GM23338 (cell line): ENCODE data around the gene CACNA1B. TPM values are rescaled to one million over a fixed set of nuclear protein-coding genes. Genes with fewer than 3 reads are reported as not detected.

Experiments used
- ATAC-seq: fragments of 200-7000 bp; cut with Tn5 transposase; 3 replicates; pipeline ENCODE4 v1.9.1; 2020
- DNase-seq: peaks from one replicate; pipeline ENCODE4 v3.0.0-alpha.2; 2015; ENCODE audit warnings: low spot score
- H2AFZ ChIP-seq: fragments of 200-600 bp; sonication (generic); 2 replicates; pipeline ENCODE4 v1.8.0; 2016; ENCODE audit warnings: antibody characterized with exemption, mild to moderate bottlenecking, moderate library complexity
- H3F3A ChIP-seq: fragments of 200-600 bp; sonication (generic); replicated peaks from 2 replicates; pipeline ENCODE4 v1.8.0; 2017; ENCODE audit warnings: antibody characterized with exemption, mixed run types, low read depth
- H3K27ac ChIP-seq: fragments of 200-600 bp; sonication (generic); 2 replicates; pipeline ENCODE4 v1.6.1; 2016; ENCODE audit warnings: low read depth
- H3K27me3 ChIP-seq: fragments of 200-600 bp; sonication (generic); 2 replicates; pipeline ENCODE4 v1.8.0; 2016; ENCODE audit warnings: mild to moderate bottlenecking, mixed run types, moderate library complexity; ENCODE audit not compliant: insufficient read depth
- H3K36me3 ChIP-seq: fragments of 200-600 bp; sonication (generic); 2 replicates; pipeline ENCODE4 v1.8.0; 2016; ENCODE audit warnings: mild to moderate bottlenecking; ENCODE audit not compliant: insufficient read depth
- H3K4me1 ChIP-seq: fragments of 200-600 bp; sonication (generic); 2 replicates; pipeline ENCODE4 v1.8.0; 2016; ENCODE audit warnings: mild to moderate bottlenecking, moderate library complexity; ENCODE audit not compliant: insufficient read depth
- H3K4me2 ChIP-seq: fragments of 200-600 bp; sonication (generic); 2 replicates; pipeline ENCODE4 v1.7.1; 2017; ENCODE audit warnings: mixed run types
- H3K4me3 ChIP-seq: fragments of 200-600 bp; sonication (generic); 2 replicates; pipeline ENCODE4 v1.6.1; 2016; ENCODE audit warnings: mixed run types
- H3K79me2 ChIP-seq: fragments of 200-600 bp; sonication (generic); replicated peaks from 2 replicates; pipeline ENCODE4 v1.8.0; 2017; ENCODE audit warnings: mild to moderate bottlenecking; ENCODE audit not compliant: insufficient read depth
- H3K9me2 ChIP-seq: fragments of 200-600 bp; sonication (generic); 2 replicates; pipeline ENCODE4 v1.8.0; 2017; ENCODE audit not compliant: insufficient read depth
- H4K20me1 ChIP-seq: fragments of 200-600 bp; sonication (generic); replicated peaks from 2 replicates; pipeline ENCODE4 v1.8.0; 2017; ENCODE audit warnings: mild to moderate bottlenecking; ENCODE audit not compliant: insufficient read depth
- H3K27ac Mint-ChIP-seq: 2 replicates; pipeline ENCODE4 v1.8.0; 2020; ENCODE audit warnings: inconsistent platforms, mild to moderate bottlenecking, moderate library complexity, mixed read lengths
- H3K27me3 Mint-ChIP-seq: 3 replicates; pipeline ENCODE4 v1.8.0; 2022; ENCODE audit warnings: low read depth, mild to moderate bottlenecking, moderate library complexity, mixed read lengths, inconsistent platforms; ENCODE audit not compliant: insufficient read depth, poor library complexity
- H3K36me3 Mint-ChIP-seq: 3 replicates; pipeline ENCODE4 v1.8.0; 2021; ENCODE audit warnings: low read depth, mild to moderate bottlenecking, inconsistent platforms, moderate library complexity, mixed read lengths
- H3K4me1 Mint-ChIP-seq: 3 replicates; pipeline ENCODE4 v1.8.0; 2020; ENCODE audit warnings: mild to moderate bottlenecking, inconsistent platforms, mixed read lengths
- H3K4me3 Mint-ChIP-seq: 3 replicates; pipeline ENCODE4 v1.8.0; 2021; ENCODE audit warnings: moderate library complexity, mild to moderate bottlenecking, inconsistent platforms, mixed read lengths
- H3K9me3 Mint-ChIP-seq: 3 replicates; pipeline ENCODE4 v1.8.0; 2020; ENCODE audit warnings: moderate library complexity, mild to moderate bottlenecking, inconsistent platforms, mixed read lengths
- CREB1 ChIP-seq: fragments of 250-450 bp; sonication (Bioruptor Pico); IDR thresholded peaks from 2 replicates; pipeline ENCODE4 v1.5.0; 2020; ENCODE audit warnings: low read depth, mild to moderate bottlenecking, moderate library complexity
- EZH2 ChIP-seq: fragments of 200-600 bp; sonication (generic); IDR thresholded peaks from one replicate; pipeline ENCODE4 v1.8.0; 2017; ENCODE audit warnings: antibody characterized with exemption, mild to moderate bottlenecking, low read depth; ENCODE audit not compliant: unreplicated experiment
- EZH2phosphoT487 ChIP-seq: fragments of 200-600 bp; sonication (generic); IDR thresholded peaks from one replicate; pipeline ENCODE4 v1.8.1; 2018; ENCODE audit warnings: antibody characterized with exemption; ENCODE audit not compliant: unreplicated experiment
- NANOG ChIP-seq: IDR thresholded peaks from 2 replicates; pipeline ENCODE4 v1.6.1; 2016; ENCODE audit warnings: antibody characterized with exemption, borderline replicate concordance
- POLR2AphosphoS5 ChIP-seq: IDR thresholded peaks from 2 replicates; pipeline ENCODE4 v1.6.1; 2016; ENCODE audit warnings: antibody characterized with exemption, low read depth
- STAT1 ChIP-seq: IDR thresholded peaks from one replicate; pipeline ENCODE4 v1.6.1; 2016; ENCODE audit warnings: antibody characterized with exemption; ENCODE audit not compliant: unreplicated experiment
- ZNF114 ChIP-seq: fragments of 250-450 bp; sonication (Bioruptor Pico); IDR thresholded peaks from 2 replicates; pipeline ENCODE4 v1.5.0; 2020; ENCODE audit warnings: mild to moderate bottlenecking, moderate library complexity
- ZNF331 ChIP-seq: fragments of 250-450 bp; sonication (Bioruptor Pico); IDR thresholded peaks from 2 replicates; pipeline ENCODE4 v1.5.0; 2020; ENCODE audit warnings: low read depth, mild to moderate bottlenecking, moderate library complexity
- polyA plus RNA-seq: library from polyadenylated mRNA; unstranded; fragments of >200 nt; fragmentation: Nextera tagmentation; extraction: Ambion mirVana; gene quantifications from 2 replicates; pipeline ENCODE4 v1.2.1, GENCODE V29; 2016
- total RNA-seq: library from RNA; depleted of rRNA; stranded (reverse); fragments of >200 nt; shearing (Covaris generic); gene quantifications from 2 replicates; pipeline ENCODE4 v1.2.3, GENCODE V29; 2014
- TF ChIP-seq, protein P1 (sequence below): IDR thresholded peaks from one replicate; pipeline ENCODE4 v1.6.1; 2018; ENCODE audit warnings: antibody characterized with exemption; ENCODE audit not compliant: unreplicated experiment
- TF ChIP-seq, protein P2 (sequence below), 2 experiments: fragments of 200-600 bp in 1 of 2; sonication (generic) in 1 of 2; conservative IDR thresholded peaks; 2 replicates each; pipeline versions ENCODE4 v1.5.1 to v1.6.1; 2016 to 2017; ENCODE audit warnings: antibody characterized with exemption in 2 of 2, low read depth in 2 of 2, mild to moderate bottlenecking in 2 of 2, moderate library complexity in 1 of 2

CACNA1B gene
- total and polyA plus RNA-seq, 2 experiments from 2014 or later, result 1.1 to 10.4 TPM

DNA sequence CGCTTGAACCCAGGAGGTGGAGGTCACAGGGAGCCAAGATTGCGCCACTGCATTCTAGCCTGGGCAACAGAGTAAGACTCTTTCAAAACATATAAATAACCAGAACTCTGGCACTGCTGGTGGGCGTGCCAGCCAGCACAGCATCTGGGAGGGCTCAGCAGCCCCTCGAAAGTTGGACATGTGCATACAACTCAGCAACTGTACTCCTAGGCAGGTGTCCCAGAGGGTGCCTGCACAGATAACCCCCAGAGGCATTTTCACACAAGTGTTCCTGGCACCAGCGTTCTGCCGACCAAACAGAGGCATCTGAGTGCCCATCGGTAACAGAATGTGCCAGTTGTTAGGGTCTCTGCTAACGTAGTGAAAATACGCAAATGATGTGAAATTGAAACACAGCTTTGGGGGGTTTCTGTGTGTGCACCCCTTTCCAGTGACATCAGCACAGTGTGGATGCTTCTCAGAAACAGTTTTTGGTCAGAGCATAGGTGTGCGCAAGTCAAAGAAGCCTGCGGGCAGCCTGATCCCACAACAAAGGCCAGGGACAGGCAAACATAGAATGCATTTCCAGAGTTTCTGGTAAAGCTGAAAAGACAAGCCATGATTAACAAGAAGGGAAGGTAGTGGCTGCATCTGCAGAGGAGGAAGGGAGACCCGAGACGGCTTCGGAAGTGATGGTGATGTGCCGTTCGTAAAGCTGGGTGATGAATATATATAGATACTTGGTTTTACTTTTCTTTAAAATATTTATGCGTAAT, 190.2 kb downstream of the CACNA1B start (continued):
- TF ChIP-seq POLR2AphosphoS5 (no peak), NANOG (no peak), EZH2 (no peak)
- TF ChIP-seq, protein P1, sequence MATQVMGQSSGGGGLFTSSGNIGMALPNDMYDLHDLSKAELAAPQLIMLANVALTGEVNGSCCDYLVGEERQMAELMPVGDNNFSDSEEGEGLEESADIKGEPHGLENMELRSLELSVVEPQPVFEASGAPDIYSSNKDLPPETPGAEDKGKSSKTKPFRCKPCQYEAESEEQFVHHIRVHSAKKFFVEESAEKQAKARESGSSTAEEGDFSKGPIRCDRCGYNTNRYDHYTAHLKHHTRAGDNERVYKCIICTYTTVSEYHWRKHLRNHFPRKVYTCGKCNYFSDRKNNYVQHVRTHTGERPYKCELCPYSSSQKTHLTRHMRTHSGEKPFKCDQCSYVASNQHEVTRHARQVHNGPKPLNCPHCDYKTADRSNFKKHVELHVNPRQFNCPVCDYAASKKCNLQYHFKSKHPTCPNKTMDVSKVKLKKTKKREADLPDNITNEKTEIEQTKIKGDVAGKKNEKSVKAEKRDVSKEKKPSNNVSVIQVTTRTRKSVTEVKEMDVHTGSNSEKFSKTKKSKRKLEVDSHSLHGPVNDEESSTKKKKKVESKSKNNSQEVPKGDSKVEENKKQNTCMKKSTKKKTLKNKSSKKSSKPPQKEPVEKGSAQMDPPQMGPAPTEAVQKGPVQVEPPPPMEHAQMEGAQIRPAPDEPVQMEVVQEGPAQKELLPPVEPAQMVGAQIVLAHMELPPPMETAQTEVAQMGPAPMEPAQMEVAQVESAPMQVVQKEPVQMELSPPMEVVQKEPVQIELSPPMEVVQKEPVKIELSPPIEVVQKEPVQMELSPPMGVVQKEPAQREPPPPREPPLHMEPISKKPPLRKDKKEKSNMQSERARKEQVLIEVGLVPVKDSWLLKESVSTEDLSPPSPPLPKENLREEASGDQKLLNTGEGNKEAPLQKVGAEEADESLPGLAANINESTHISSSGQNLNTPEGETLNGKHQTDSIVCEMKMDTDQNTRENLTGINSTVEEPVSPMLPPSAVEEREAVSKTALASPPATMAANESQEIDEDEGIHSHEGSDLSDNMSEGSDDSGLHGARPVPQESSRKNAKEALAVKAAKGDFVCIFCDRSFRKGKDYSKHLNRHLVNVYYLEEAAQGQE, result no peak
- TF ChIP-seq, protein P2, sequence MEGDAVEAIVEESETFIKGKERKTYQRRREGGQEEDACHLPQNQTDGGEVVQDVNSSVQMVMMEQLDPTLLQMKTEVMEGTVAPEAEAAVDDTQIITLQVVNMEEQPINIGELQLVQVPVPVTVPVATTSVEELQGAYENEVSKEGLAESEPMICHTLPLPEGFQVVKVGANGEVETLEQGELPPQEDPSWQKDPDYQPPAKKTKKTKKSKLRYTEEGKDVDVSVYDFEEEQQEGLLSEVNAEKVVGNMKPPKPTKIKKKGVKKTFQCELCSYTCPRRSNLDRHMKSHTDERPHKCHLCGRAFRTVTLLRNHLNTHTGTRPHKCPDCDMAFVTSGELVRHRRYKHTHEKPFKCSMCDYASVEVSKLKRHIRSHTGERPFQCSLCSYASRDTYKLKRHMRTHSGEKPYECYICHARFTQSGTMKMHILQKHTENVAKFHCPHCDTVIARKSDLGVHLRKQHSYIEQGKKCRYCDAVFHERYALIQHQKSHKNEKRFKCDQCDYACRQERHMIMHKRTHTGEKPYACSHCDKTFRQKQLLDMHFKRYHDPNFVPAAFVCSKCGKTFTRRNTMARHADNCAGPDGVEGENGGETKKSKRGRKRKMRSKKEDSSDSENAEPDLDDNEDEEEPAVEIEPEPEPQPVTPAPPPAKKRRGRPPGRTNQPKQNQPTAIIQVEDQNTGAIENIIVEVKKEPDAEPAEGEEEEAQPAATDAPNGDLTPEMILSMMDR (conservative IDR thresholded peaks at IDR 0.05; ENCODE audit: low read depth in 2 of 2), result no peak

DNA sequence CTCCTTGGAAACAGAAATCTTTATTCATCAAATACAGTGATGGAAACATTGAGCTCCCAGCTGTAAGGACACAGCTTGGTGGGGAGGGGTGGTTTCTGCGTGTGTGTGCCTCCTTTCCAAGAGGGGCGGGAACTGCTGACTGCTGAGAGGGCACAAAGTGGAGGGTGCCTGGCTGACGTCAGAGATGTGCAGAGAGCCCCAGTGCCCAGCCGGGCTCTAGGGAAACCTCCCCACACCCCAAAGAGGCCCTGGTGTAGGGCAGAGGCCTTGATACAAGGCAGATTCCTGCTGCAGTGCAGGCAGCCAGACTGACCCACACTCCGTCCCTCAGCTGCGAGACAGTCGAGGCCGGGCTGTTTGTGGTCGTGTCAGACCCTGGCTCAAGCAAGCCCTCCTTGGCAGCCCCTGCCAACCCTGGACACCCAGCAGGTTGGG, 191.0 kb downstream of the CACNA1B start:
- Mint-ChIP-seq H3K36me3 (peaks cover 8% of the 10 kb centered on the region), H3K27ac (no peak overlapping the region; the same call in 1 of the 2 replicates)
- no peak for TF ChIP-seq EZH2
- no peak for TF ChIP-seq CREB1 (CRISPR knock-in tag)
- TF ChIP-seq, protein P2 (conservative IDR thresholded peaks at IDR 0.05; ENCODE audit: low read depth in 2 of 2), result no peak
- TF ChIP-seq STAT1, result no peak
- TF ChIP-seq POLR2AphosphoS5, result no peak
- TF ChIP-seq ZNF331 (CRISPR knock-in tag), result no peak
- TF ChIP-seq, protein P1, result no peak
- TF ChIP-seq ZNF114 (CRISPR knock-in tag), result no peak
- TF ChIP-seq EZH2phosphoT487, result no peak

More for the DNA sequence above, 191.0 kb downstream of the CACNA1B start:
- Histone ChIP-seq H3K27me3 (no peaks in the 10 kb centered on the region), H3K4me1 (peaks cover 30% of the 10 kb centered on the region), H2AFZ (no peak overlapping the region), H3K36me3 (no peaks in the 10 kb centered on the region), H3K79me2 (no peaks in the 10 kb centered on the region), H3F3A (0 out of 2 replicates have a peak, but pooled peaks cover 2% of the 10 kb centered on the region), H3K4me2 (peak overlapping the region; percentile 55; the same call in 1 of the 2 replicates), H3K4me3 (no peak overlapping the region), H4K20me1 (no peaks in the 10 kb centered on the region), H3K9me2 (no peaks in the 10 kb centered on the region), H3K27ac (no peak overlapping the region; the same call in 1 of the 2 replicates)
- Mint-ChIP-seq H3K9me3 (no peaks in the 10 kb centered on the region), H3K27me3 (peaks cover 7% of the 10 kb centered on the region), H3K4me3 (no peak overlapping the region), H3K4me1 (peaks cover 54% of the 10 kb centered on the region)
- DNase-seq, result no peak
- peak; percentile 5; the same call in 2 of the 3 replicates for ATAC-seq
